ENCODE data around the gene CRYGS. TPM values are rescaled to one million over a fixed set of nuclear protein-coding genes. Genes with fewer than 3 reads are reported as not detected.
"Not testable (repeated sequence)": the region's sequence is repeated elsewhere in the genome, so short reads cannot be mapped to it uniquely, and the experiment has no call there.

CRYGS gene
- total RNA-seq, 1 donor from 2014 or later = 0.99 TPM

GRCh38 chr3:186552408-186553031 is 8.3 kb upstream of the CRYGS start:
- no peak for DNase-seq

- no peak for DNase-seq
These were observed 7.2 kb upstream of the CRYGS start for GRCh38 chr3:186551387-186551786.

DNA sequence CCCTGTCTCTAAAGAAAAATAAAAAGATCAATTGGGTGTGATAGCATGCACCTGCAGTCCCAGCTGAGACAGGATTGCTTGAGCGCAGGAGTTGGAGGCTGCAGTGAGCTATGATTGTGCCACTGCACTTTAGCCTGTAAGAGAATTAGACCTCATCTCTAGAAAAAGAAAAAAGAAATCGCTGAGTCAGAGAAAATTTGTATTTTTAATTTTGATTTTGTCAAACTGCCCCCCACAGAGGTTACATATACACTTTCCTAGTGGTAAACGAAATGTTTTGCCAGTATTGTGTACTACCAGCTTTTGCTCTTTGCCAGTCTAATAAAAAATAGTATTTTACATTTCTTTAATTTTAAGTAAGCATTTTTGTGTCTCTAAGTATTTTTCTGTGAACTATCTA is 5.3 kb upstream of the CRYGS start:
- no peak for DNase-seq

- DNase-seq = no peak
These were observed 3.3 kb downstream of the CRYGS start for GRCh38 chr3:186540835-186541226.

GRCh38 chr3:186540221-186540834 is 3.9 kb downstream of the CRYGS start:
- DNase-seq = peak; percentile 17

DNA sequence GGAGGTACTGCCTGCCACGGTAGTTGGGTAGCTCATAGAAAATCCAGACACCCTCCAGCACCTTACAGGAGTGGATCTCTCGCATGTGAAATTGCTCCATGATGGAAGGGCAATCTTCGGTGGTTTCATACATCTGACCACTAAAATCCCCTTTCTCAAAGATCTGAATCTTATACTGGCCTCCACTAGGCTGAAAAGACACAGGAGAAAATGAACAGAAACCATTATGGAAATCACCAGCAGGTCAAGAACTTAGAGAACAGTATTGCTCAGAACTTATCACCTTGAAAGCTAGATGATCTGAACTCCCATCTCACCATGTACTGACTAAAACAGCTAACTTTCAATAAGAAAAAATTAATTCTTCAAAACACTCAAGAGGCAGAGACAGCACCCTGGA is 5.4 kb downstream of the CRYGS start:
- DNase-seq = no peak

DNA sequence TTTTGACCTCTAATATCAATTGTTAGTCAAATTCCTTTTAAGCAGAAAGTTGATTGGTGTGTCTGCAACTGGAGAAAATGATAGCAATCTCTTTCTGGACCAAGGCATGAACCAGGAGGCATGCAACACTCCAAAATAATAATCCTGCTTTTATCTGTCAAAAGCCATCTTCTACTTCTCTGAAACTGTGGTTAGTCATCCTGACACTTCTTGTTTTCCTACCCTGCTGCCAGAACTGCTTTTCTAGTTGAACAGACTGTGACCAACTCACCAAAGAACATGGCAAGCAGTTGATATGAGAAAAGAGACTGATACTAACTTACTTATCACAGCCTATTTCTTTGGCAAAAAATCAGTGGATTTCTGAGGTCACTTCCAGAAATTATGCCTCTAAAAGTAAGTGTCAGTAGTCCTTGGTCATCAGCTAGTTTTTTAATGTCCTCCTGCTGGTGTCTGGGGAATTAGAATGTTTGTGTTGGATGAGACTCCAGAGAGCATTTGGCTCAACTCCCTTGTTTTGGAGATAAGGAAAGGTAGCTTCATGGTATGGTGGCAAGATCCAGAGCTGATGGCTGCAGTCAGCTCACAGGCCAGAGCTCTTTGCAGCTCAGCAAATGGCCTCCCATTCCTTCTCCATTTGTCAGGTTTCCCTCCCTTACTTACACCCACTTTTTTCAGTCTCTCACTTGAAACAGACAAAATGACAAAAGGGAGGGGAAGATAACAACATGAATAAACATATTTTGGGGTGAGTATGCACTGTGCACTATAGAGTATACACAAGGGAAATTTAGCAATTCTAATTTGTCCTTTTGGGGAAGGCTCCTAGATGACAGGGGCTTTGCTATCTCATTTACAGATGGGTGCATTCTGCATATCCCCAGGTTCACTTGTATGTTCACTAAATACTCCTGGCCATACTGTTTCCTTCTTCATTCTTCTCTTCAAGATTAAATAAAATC is 7.0 kb downstream of the CRYGS start:
- no peak for DNase-seq

DNA sequence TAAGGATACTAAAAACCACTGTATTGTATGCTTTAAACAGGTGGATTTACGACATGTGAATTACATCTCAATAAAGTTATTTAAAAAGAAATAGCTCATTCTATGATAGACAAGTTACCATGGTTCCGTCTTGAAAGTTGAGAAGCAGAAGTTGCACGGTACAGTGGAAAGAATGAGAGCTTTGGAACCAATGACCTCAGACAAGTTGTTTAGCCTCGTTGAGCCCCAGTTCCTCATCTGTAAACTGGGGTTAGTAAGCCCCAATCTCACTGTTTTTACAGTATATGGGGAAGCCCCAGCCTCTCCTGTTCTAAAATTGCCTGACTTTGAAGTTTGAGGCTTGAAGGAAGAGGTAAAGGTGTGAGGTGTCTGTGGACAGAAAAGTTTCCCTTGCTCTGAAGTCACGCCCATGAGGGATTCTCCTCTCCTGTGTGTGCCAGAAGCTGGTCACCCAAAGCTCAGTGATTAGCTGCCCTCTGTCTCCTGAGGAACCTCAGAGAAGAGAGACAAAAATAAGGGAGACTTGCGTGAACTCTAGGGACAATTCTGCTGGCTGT is 10.0 kb downstream of the CRYGS start:
- no peak for DNase-seq

- no peak for DNase-seq
These were observed 11.5 kb downstream of the CRYGS start for GRCh38 chr3:186532598-186533072.

DNA sequence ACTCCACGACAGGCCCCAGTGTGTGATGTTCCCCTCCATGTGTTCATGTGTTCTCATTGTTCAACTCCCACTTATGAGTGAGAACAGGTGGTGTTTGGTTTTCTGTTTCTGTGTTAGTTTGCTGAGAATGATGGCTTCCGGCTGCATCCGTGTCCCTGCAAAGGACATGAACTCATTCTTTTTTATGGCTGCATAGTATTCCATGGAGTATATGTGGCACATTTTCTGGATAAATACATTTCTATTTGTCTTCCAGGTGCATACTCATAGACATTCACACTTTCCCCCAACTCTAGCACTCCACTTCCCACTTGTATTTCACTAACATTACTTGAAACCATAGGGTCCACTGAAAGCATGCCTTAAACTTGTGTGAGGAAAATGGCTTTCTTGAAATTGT is 12.5 kb downstream of the CRYGS start:
- not testable (repeated sequence) for DNase-seq

DNA sequence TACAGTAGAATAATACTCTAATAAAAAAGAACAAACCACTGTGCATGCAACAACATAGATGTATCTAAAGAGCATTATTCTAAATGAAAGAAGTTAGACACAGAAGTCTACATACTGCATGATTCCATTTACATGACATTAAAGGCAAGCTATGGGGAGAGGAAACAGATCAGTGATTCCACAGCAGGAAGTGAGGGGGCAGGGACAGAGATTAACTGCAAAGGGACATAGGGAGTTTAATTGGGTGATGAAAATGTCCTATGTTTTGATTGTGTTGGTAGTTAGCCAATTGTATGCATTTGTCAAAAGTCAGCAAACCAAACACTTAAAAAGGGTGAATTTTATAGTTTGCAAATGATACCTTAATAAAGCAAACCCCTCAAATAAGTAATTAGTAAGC is 13.8 kb downstream of the CRYGS start:
- no peak for DNase-seq

GRCh38 chr3:186529201-186529999 is 14.8 kb downstream of the CRYGS start:
- DNase-seq = no peak

DNA sequence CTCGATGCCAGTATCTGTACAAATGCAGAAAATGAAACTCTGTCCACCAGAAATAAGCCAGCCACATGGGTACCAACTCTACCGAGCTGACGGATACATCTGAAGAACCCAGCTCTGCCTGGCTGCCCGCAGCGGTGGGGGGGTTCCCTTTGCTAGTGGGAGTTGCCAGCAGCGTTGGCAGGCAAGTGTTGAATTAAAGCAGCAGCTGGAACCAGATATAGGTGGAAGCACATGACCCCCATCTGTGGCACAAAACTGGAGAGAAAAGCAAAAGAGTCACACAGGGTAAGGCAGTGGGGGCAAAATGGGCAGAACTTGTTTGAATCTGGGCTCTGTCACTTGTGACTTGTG is 17.9 kb downstream of the CRYGS start:
- no peak for DNase-seq

DNA sequence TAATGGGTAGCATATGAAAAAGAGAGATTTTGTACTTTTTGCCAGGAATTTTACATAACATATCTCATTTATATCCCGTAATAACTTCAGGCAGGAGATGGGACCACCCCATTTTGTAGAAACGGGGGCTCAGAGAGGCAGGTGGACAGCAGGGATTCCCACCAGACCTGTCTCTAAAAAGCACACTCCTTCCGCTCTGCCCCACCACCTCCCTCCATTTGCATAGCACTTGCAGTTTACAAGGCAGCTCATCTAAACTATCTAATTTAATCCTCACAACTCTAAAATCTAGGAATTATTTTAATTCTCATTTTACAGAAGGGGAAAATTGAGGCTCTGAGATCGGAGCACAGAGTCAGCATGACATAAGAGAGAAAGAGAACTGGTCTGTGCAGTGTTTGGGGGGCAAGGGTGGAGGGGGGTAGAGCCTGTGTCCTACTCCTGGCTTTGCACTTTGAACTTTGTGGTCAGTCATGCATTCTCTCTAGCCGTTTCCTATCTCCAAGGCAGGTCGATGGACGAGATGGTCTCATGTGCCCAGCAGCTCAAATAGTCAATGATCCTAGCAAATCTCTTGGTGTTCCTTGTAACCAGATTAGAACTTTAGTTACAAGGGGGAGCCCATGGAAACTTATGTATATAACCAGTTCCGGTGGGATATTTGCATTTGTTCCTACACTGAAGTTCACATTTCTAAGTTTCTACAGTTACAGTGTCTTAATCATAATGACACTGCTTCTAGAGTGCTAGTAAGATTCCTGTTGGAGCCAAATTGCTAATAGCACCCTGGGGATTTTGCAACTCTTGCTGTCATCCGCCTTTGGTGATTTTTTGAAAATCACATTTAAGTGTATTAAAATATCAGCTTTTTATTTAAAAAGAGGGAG is 18.6 kb downstream of the CRYGS start:
- DNase-seq = no peak

GRCh38 chr3:186524616-186525015 is 19.6 kb downstream of the CRYGS start:
- no peak for DNase-seq

- no peak for DNase-seq
These were observed 20.7 kb downstream of the CRYGS start for GRCh38 chr3:186523434-186523833.

DNA sequence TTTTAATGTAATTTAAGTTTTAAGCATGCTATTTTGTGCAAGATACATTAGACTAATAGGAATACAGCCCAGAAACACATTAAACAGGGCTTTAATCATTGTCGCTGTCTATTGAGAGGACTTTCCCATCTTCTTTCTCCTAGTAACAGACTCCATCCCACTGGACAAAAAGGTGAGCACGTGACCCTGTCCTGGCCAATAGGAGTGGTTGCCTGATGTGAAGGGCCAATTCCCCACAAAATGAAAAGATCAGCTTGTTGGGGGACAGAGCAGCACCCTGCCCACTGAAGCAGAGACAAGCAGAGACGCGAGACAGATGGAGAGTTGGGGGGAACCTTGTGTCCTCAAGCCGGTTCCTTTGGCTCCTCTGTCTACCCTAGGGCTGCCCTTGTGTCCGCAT is 21.2 kb downstream of the CRYGS start:
- no peak for DNase-seq

- no peak for DNase-seq
These were observed 23.0 kb downstream of the CRYGS start for GRCh38 chr3:186520957-186521842.

GRCh38 chr3:186520431-186520830 is 23.7 kb downstream of the CRYGS start:
- no peak for DNase-seq

All from skin of body (tissue), 2 donors.